GM18520 (cell line): Measurements from ENCODE around the gene EPHB3.

Source experiments
- ATAC-seq: cut with Tn5 transposase; IDR thresholded peaks from one replicate; pipeline ENCODE4 v1.9.1; 2021; ENCODE audit not compliant: unreplicated experiment

Gene EPHB3

GRCh38 chr3:184543256-184543655 lies 18.3 kb upstream of the EPHB3 start:
- ATAC-seq = no peak

- ATAC-seq = no peak
Observed at GRCh38 chr3:184543843-184544512, 17.6 kb upstream of the EPHB3 start.

GRCh38 chr3:184544513-184544861 lies 17.1 kb upstream of the EPHB3 start:
- ATAC-seq = no peak

- ATAC-seq = no peak
Observed at GRCh38 chr3:184545769-184546168, 15.8 kb upstream of the EPHB3 start.

GRCh38 chr3:184546252-184546651 lies 15.3 kb upstream of the EPHB3 start:
- ATAC-seq = no peak

- ATAC-seq = no peak
Observed at GRCh38 chr3:184549796-184550577, 11.6 kb upstream of the EPHB3 start.

- ATAC-seq = no peak
Observed at GRCh38 chr3:184551103-184551502, 10.5 kb upstream of the EPHB3 start.

- ATAC-seq = no peak
Observed at GRCh38 chr3:184551614-184552256, 9.8 kb upstream of the EPHB3 start.

GRCh38 chr3:184552296-184552695 lies 9.3 kb upstream of the EPHB3 start:
- ATAC-seq = no peak

GRCh38 chr3:184552863-184553262 lies 8.7 kb upstream of the EPHB3 start:
- no peak for ATAC-seq

GRCh38 chr3:184553385-184553784 lies 8.2 kb upstream of the EPHB3 start:
- ATAC-seq = no peak

GRCh38 chr3:184554461-184554860 lies 7.1 kb upstream of the EPHB3 start:
- ATAC-seq = no peak

- no peak for ATAC-seq
Observed at GRCh38 chr3:184556582-184557347, 4.8 kb upstream of the EPHB3 start.

- no peak for ATAC-seq
Observed at GRCh38 chr3:184557348-184557950, 4.1 kb upstream of the EPHB3 start.

- ATAC-seq = no peak
Observed at GRCh38 chr3:184558726-184559125, 2.9 kb upstream of the EPHB3 start.

- no peak for ATAC-seq
Observed at GRCh38 chr3:184559336-184559735, 2.2 kb upstream of the EPHB3 start.

- ATAC-seq = no peak
Observed at GRCh38 chr3:184560531-184560930, 1.1 kb upstream of the EPHB3 start.

GRCh38 chr3:184561913-184562877 lies 610 bp downstream of the EPHB3 start:
- no peak for ATAC-seq

- ATAC-seq = no peak
Observed at GRCh38 chr3:184562878-184563560, 1.4 kb downstream of the EPHB3 start.
